ENCODE data around the gene MSX2. TPM values are rescaled to one million over a fixed set of nuclear protein-coding genes. Genes with fewer than 3 reads are reported as not detected.

The MSX2 gene
- polyA plus RNA-seq, 3 donors = 0.31 to 0.98 (median 0.50) TPM

- DNase-seq (ENCODE audit: extremely low read depth in 1 of 11, low read depth in 9 of 11, low spot score in 4 of 11) = no peak
Measured at GRCh38 chr5:174729075-174729680, 4.8 kb downstream of the MSX2 start.

GRCh38 chr5:174731214-174732035 is 7.0 kb downstream of the MSX2 start:
- no peak for DNase-seq (ENCODE audit: extremely low read depth in 1 of 11, low read depth in 9 of 11, low spot score in 4 of 11)

GRCh38 chr5:174732036-174733020 is 7.9 kb downstream of the MSX2 start:
- DNase-seq (ENCODE audit: extremely low read depth in 1 of 11, low read depth in 9 of 11, low spot score in 4 of 11) = no peak

GRCh38 chr5:174733091-174733690 is 8.8 kb downstream of the MSX2 start:
- DNase-seq (ENCODE audit: extremely low read depth in 1 of 11, low read depth in 9 of 11, low spot score in 4 of 11) = no peak

- no peak for DNase-seq (ENCODE audit: extremely low read depth in 1 of 11, low read depth in 9 of 11, low spot score in 4 of 11)
Measured at GRCh38 chr5:174733836-174734235, 9.5 kb downstream of the MSX2 start.

- DNase-seq (ENCODE audit: extremely low read depth in 1 of 11, low read depth in 9 of 11, low spot score in 4 of 11) = no peak
Measured at GRCh38 chr5:174734571-174735497, 10.5 kb downstream of the MSX2 start.

GRCh38 chr5:174735498-174736330 is 11.3 kb downstream of the MSX2 start:
- no peak for DNase-seq (ENCODE audit: extremely low read depth in 1 of 11, low read depth in 9 of 11, low spot score in 4 of 11)

- no peak for DNase-seq (ENCODE audit: extremely low read depth in 1 of 11, low read depth in 9 of 11, low spot score in 4 of 11)
Measured at GRCh38 chr5:174736331-174736721, 11.9 kb downstream of the MSX2 start.

GRCh38 chr5:174736777-174737176 is 12.4 kb downstream of the MSX2 start:
- DNase-seq (ENCODE audit: extremely low read depth in 1 of 11, low read depth in 9 of 11, low spot score in 4 of 11) = no peak

- DNase-seq (ENCODE audit: extremely low read depth in 1 of 11, low read depth in 9 of 11, low spot score in 4 of 11) = no peak
Measured at GRCh38 chr5:174737330-174737729, 12.9 kb downstream of the MSX2 start.

- no peak for DNase-seq (ENCODE audit: extremely low read depth in 1 of 11, low read depth in 9 of 11, low spot score in 4 of 11)
Measured at GRCh38 chr5:174741352-174741751, 17.0 kb downstream of the MSX2 start.

GRCh38 chr5:174744896-174745295 is 20.5 kb downstream of the MSX2 start:
- DNase-seq (ENCODE audit: extremely low read depth in 1 of 11, low read depth in 9 of 11, low spot score in 4 of 11) = no peak

GRCh38 chr5:174745590-174746103 is 21.3 kb downstream of the MSX2 start:
- no peak for DNase-seq (ENCODE audit: extremely low read depth in 1 of 11, low read depth in 9 of 11, low spot score in 4 of 11)

GRCh38 chr5:174750711-174751110 is 26.3 kb downstream of the MSX2 start:
- DNase-seq (ENCODE audit: extremely low read depth in 1 of 11, low read depth in 9 of 11, low spot score in 4 of 11) = no peak

GRCh38 chr5:174751154-174752000 is 27.0 kb downstream of the MSX2 start:
- no peak for DNase-seq (ENCODE audit: extremely low read depth in 1 of 11, low read depth in 9 of 11, low spot score in 4 of 11)

GRCh38 chr5:174752121-174752520 is 27.7 kb downstream of the MSX2 start:
- no peak for DNase-seq (ENCODE audit: extremely low read depth in 1 of 11, low read depth in 9 of 11, low spot score in 4 of 11)

Data from renal cortex interstitium (tissue), 11 donors.